Activated T-helper 17 cell treated with anti-CD3 and anti-CD28 coated beads, Interleukin-2, amount 50 U/mL, for 72 hours (primary cell): Measurements from ENCODE around the gene SLC35F3. TPM values are rescaled to one million over a fixed set of nuclear protein-coding genes. Genes with fewer than 3 reads are reported as not detected.
A peak's percentile ranks its signal among the peaks of the same experiment; 100 is the strongest.

Source experiments
- ATAC-seq: fragments of 150-1000 bp; cut with Tn5 transposase; replicated peaks from 2 replicates; pipeline ENCODE4 v1.10.0; 2021; ENCODE audit warnings: mild to moderate bottlenecking, moderate library complexity
- H3K27ac Mint-ChIP-seq: one replicate; pipeline ENCODE4 v1.8.0; 2022; ENCODE audit warnings: mixed read lengths
- H3K27me3 Mint-ChIP-seq: one replicate; pipeline ENCODE4 v1.8.0; 2022; ENCODE audit warnings: mixed read lengths
- H3K36me3 Mint-ChIP-seq: one replicate; pipeline ENCODE4 v1.8.0; 2022; ENCODE audit warnings: low read depth, mild to moderate bottlenecking, mixed read lengths
- H3K4me1 Mint-ChIP-seq: one replicate; pipeline ENCODE4 v1.8.0; 2022; ENCODE audit warnings: mixed read lengths
- H3K4me3 Mint-ChIP-seq: one replicate; pipeline ENCODE4 v1.8.0; 2022; ENCODE audit warnings: mild to moderate bottlenecking, mixed read lengths
- H3K9me3 Mint-ChIP-seq: one replicate; pipeline ENCODE4 v1.8.0; 2022; ENCODE audit warnings: mixed read lengths
- total RNA-seq, 2 donors: library from RNA; stranded (reverse); gene quantifications; one replicate each; pipeline ENCODE4 v1.2.3, GENCODE V29; 2022

The SLC35F3 gene
- total RNA-seq, result 1 to 10 TPM in 1 of 2 donors, under 1 TPM in 1; 0.13 to 1.5 TPM

- H3K4me3 Mint-ChIP-seq, result no peak within 1 kb of the TSS
- H3K36me3 Mint-ChIP-seq, result peaks cover 5% of the 10 kb centered on the region
- no peaks in the 10 kb centered on the region for H3K9me3 Mint-ChIP-seq
- peaks cover 58% of the 10 kb centered on the region for H3K27me3 Mint-ChIP-seq
- H3K4me1 Mint-ChIP-seq, result no peaks in the 10 kb centered on the region
- ATAC-seq, result peak; percentile 12
- H3K27ac Mint-ChIP-seq, result no peak within 1 kb of the TSS
These were observed at the start of gene SLC35F3 for GRCh38 chr1:233904633-233905415. SLC35F3 (plus strand) TSS chr1:233904676.

- no peak for ATAC-seq
- H3K4me1 Mint-ChIP-seq, result no peaks in the 10 kb centered on the region
- peaks cover 4% of the 10 kb centered on the region for H3K9me3 Mint-ChIP-seq
- no peaks in the 10 kb centered on the region for H3K36me3 Mint-ChIP-seq
- H3K4me3 Mint-ChIP-seq, result no peak overlapping the region
- peaks cover 13% of the 10 kb centered on the region for H3K27me3 Mint-ChIP-seq
- H3K27ac Mint-ChIP-seq, result no peak overlapping the region
These were observed 45.0 kb upstream of the SLC35F3 start for GRCh38 chr1:233859446-233859845.

- Mint-ChIP-seq H3K27ac (no peak overlapping the region), H3K36me3 (no peaks in the 10 kb centered on the region), H3K4me3 (no peak overlapping the region), H3K4me1 (no peaks in the 10 kb centered on the region), H3K9me3 (peaks cover 20% of the 10 kb centered on the region), H3K27me3 (peaks cover 20% of the 10 kb centered on the region)
- no peak for ATAC-seq
These were observed 40.5 kb upstream of the SLC35F3 start for GRCh38 chr1:233863901-233864545.

DNA sequence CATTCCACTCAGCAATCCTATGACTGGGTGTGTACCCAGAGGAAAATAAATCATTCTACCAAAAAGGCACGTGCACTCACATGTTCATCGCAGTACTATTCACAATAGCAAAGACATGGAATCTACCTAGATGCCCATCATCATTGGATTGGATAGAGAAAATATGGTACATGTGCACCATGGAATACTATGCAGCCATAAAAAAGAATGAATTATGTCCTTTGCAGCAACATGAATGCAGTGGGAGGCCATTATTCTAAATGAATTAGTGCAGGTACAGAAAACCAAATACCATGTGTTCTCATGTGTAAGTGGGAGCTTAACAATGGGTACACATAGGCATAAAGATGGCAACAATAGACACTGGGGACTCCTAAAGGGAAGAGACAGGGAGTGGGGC lies 39.9 kb upstream of the SLC35F3 start:
- no peak for ATAC-seq
- Mint-ChIP-seq H3K9me3 (peaks cover 20% of the 10 kb centered on the region), H3K4me1 (no peaks in the 10 kb centered on the region), H3K36me3 (no peaks in the 10 kb centered on the region), H3K27ac (no peak overlapping the region), H3K4me3 (no peak overlapping the region), H3K27me3 (peaks cover 20% of the 10 kb centered on the region)

DNA sequence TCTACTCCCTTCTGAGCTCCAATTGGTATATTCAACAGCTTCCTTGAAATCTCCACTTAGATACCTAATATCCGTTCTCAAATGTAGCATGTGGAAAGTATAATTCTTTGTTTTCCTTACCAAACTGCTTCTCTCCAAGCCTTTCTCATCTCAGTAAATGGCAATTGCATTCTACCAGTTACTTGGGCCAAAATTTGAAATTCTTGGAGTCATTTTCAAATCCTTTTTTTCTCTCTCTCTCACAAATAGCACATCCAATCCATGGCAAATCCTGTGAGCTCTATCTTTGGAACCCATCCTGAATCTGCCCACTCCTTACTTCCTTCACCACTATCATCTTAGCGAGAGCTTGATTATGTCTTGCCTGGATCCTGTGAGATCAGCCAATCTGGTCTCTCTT lies 39.3 kb upstream of the SLC35F3 start:
- ATAC-seq, result no peak
- no peaks in the 10 kb centered on the region for H3K4me1 Mint-ChIP-seq
- H3K36me3 Mint-ChIP-seq, result no peaks in the 10 kb centered on the region
- H3K27ac Mint-ChIP-seq, result no peak overlapping the region
- peaks cover 20% of the 10 kb centered on the region for H3K9me3 Mint-ChIP-seq
- peaks cover 16% of the 10 kb centered on the region for H3K27me3 Mint-ChIP-seq
- no peak overlapping the region for H3K4me3 Mint-ChIP-seq

DNA sequence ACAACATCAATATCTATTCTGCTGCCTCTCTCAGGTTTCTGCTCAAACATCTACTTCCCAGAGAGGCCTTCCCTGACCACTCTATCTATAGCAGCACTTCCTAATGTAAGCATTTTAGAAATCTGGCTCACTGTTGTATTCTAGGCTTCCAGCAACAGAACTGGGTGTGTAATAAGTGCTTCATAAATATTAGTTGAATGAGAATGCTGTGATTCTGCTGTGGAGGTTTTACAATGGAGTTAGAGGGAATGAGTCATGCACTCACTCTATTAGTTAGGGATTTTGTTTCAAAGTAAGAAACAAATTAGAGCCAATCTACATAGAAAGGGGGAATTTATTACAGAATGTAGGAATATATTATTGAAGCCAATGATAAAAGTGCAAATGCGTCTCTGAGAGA lies 38.6 kb upstream of the SLC35F3 start:
- ATAC-seq, result no peak
- Mint-ChIP-seq H3K4me3 (no peak overlapping the region), H3K27ac (no peak overlapping the region), H3K27me3 (peaks cover 16% of the 10 kb centered on the region), H3K36me3 (no peaks in the 10 kb centered on the region), H3K9me3 (peaks cover 20% of the 10 kb centered on the region), H3K4me1 (no peaks in the 10 kb centered on the region)

DNA sequence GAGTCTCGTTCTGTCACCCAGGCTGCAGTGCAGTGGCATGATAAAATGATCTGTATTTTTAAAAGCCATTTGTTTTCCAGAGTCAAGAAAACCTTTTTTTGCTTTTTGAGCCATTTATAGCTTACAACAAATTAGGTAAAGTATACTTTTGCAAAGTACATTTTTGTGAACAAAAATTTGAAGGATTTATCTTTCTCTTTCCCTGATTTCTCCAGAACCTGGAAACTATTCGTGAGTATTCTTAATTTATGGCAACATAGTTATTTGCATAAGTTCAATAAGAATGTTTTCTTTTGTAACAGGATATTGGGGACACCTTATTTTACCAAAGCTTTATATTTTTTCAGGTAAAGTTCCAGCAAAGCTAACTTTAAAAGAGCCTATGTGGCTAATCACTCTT lies 37.4 kb upstream of the SLC35F3 start:
- H3K4me1 Mint-ChIP-seq, result no peaks in the 10 kb centered on the region
- H3K4me3 Mint-ChIP-seq, result no peak overlapping the region
- peaks cover 20% of the 10 kb centered on the region for H3K27me3 Mint-ChIP-seq
- no peak overlapping the region for H3K27ac Mint-ChIP-seq
- peaks cover 20% of the 10 kb centered on the region for H3K9me3 Mint-ChIP-seq
- ATAC-seq, result no peak
- H3K36me3 Mint-ChIP-seq, result no peaks in the 10 kb centered on the region

DNA sequence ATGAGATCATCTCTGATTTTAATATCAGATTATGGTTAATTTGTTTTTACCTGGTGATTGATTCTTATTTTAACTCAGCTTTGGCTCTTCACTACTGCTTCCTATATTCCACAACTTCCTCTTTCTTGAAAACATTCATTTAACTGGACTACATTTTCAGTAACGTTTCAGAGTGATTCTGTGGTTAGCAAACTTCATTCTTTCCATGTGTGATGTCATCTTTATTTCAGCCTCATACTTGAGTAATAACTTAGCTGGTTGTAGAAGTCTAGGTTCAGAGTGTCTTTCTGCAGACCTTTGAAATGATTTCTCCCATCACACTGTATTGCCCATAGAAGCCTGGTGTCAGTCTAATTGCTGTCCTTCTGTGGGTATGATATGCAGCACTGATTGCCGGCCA lies 36.0 kb upstream of the SLC35F3 start:
- H3K4me3 Mint-ChIP-seq, result no peak overlapping the region

DNA sequence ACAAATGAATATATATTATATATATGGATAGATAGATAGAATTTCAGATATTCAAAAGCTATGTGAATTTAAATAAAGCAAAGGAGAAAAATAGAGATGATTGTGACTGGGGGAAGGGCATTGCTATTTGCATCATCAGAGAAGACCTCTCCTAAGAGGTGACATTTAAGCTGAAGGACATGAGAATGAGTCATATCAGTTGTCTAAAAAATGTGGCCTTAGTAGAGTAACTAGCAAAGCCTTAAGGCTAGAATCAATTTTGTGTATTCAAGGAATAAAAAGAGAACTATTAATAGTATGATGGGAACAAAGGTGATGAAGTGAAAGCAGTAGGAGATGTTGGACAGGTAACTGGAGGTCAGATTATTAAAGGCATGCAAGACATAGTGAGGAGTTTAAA lies 34.8 kb upstream of the SLC35F3 start:
- H3K27ac Mint-ChIP-seq, result no peak overlapping the region
- H3K9me3 Mint-ChIP-seq, result peaks cover 16% of the 10 kb centered on the region
- H3K4me1 Mint-ChIP-seq, result no peaks in the 10 kb centered on the region
- H3K36me3 Mint-ChIP-seq, result no peaks in the 10 kb centered on the region
- H3K27me3 Mint-ChIP-seq, result peaks cover 14% of the 10 kb centered on the region
- no peak overlapping the region for H3K4me3 Mint-ChIP-seq
- no peak for ATAC-seq

More for the DNA sequence above, 36.0 kb upstream of the SLC35F3 start:
- no peaks in the 10 kb centered on the region for H3K36me3 Mint-ChIP-seq
- no peak for ATAC-seq
- H3K27me3 Mint-ChIP-seq, result peaks cover 18% of the 10 kb centered on the region
- H3K27ac Mint-ChIP-seq, result no peak overlapping the region
- H3K9me3 Mint-ChIP-seq, result peaks cover 20% of the 10 kb centered on the region
- H3K4me1 Mint-ChIP-seq, result no peaks in the 10 kb centered on the region

DNA sequence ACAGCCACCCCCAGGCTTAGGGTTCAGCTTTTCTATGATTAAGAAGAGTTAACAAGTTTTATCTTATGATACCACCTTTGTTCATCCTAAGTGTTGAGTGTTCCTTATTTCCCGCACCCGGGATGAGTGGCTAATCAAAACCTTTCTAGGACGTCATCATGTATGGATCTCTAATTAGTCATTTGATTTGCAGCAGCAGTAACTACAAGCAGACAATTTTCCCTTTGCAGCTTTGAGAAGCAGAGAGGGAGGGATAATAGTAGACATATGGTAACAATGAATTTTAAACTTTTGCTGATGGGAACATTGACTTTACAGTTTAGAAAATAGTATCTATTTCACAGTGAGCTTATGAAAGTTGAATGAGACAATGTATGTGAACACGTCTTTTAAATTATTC lies 30.8 kb upstream of the SLC35F3 start:
- Mint-ChIP-seq H3K36me3 (no peaks in the 10 kb centered on the region), H3K9me3 (no peaks in the 10 kb centered on the region), H3K27me3 (peaks cover 7% of the 10 kb centered on the region), H3K4me3 (no peak overlapping the region), H3K4me1 (no peaks in the 10 kb centered on the region), H3K27ac (no peak overlapping the region)
- ATAC-seq, result no peak

DNA sequence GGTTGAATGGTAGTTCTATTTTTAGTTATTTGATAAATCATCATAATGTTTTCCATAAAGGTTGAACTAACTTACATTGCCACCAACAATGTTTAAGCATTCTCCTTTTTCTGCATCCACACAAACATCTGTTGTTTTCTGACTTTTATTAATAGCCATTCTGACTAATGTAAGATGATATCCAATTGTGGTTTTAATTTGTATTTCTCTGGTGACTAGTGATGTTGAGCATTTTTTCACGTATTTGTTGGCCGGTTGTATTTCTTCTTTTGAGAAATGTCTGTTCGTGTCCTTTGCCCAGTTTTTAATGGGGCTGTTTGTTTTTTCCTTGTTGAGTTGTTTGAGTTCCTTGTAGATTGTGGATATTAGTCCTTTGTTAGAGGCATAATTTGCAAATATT lies 24.6 kb upstream of the SLC35F3 start:
- Mint-ChIP-seq H3K27ac (no peak overlapping the region), H3K36me3 (no peaks in the 10 kb centered on the region), H3K4me1 (no peaks in the 10 kb centered on the region), H3K27me3 (peaks cover 26% of the 10 kb centered on the region), H3K4me3 (no peak overlapping the region), H3K9me3 (peaks cover 14% of the 10 kb centered on the region)
- ATAC-seq, result no peak

DNA sequence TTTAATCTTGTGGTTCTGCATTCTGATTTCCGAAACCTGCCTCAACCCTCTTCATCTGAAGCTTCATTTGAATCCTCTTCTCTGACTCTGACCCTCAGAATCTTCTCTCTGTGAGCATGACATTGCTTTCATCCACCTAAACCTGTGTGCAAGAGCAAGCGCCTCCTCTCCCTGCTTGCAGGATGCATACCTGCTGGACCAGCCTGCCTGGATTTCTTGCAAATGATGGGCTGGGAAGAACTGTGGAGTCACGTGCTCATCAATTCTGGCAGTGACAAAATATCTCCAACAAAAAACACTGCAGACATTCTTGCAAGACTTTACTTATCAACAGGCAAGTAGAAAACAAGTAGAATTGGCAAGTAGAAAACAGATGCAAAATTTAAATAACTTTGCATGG lies 20.8 kb upstream of the SLC35F3 start:
- peaks cover 14% of the 10 kb centered on the region for H3K9me3 Mint-ChIP-seq
- H3K27me3 Mint-ChIP-seq, result peaks cover 35% of the 10 kb centered on the region
- no peak for ATAC-seq
- no peaks in the 10 kb centered on the region for H3K4me1 Mint-ChIP-seq
- H3K36me3 Mint-ChIP-seq, result no peaks in the 10 kb centered on the region
- H3K4me3 Mint-ChIP-seq, result no peak overlapping the region
- no peak overlapping the region for H3K27ac Mint-ChIP-seq

DNA sequence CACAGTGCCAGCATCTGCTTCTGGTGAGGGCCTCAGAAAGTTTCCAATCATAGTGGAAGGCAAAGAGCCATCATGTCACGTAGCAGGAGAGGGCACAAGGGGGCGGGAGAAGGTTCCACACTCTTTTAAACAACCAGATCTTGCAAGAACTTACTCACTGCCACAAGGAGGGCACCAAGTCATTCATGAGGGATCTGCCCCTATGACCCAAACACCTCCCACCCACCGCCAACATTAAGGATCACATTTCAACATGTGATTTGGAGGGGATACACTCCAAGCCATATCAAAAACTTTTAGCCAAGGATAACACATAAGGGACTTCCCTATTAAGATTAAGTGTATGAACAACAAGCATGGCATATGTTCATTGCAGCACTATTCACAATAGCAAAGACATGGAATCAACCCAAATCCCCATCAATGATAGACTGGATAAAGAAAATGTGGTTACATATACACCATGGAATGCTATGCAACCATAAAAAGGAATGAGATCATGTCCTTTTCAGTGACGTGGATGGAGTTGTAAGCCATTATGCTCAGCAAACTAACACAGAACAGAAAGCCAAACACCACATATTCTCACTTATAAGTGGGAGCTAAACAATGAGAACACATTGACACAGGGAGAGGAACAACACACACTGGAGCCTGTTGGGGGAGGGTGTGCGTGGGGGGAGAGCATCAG lies 19.9 kb upstream of the SLC35F3 start:
- no peak for ATAC-seq
- H3K9me3 Mint-ChIP-seq, result peaks cover 14% of the 10 kb centered on the region
- H3K27me3 Mint-ChIP-seq, result peaks cover 32% of the 10 kb centered on the region
- H3K4me1 Mint-ChIP-seq, result no peaks in the 10 kb centered on the region
- no peak overlapping the region for H3K4me3 Mint-ChIP-seq
- no peak overlapping the region for H3K27ac Mint-ChIP-seq
- no peaks in the 10 kb centered on the region for H3K36me3 Mint-ChIP-seq

DNA sequence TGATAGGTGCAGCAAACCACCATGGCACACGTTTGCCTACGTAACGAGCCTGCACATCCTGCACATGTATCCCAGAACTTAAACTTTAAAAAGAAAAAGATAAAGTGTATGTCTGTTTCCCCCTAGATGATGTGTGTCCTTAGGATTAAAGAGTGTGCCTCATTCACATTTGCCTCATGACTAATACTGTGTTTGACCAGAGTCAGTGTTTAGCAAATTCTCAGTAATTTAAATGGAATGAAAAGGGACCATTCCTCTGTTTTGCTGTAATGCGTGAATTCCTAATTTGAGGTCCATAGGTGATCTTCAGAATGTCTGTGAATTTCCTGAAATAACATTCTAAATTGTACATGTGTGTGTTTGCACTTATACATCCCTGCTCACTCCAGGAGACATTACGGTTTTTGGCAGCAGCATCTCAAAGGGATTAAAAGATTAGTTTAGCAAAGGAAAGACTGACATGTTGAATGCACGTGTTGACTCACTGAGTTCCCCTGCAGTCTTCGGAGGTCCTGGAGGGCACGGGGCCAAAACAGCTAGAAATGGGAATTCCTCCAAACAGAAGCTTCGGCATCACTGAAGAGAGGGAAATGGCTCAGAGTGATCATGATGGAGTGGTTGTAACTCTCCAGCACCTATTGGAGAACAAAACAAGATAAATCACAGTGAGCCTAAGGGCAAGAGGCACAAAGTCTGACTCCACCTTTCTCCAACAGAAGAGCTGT lies 19.1 kb upstream of the SLC35F3 start:
- Mint-ChIP-seq H3K27ac (no peak overlapping the region), H3K9me3 (peaks cover 16% of the 10 kb centered on the region), H3K36me3 (no peaks in the 10 kb centered on the region), H3K27me3 (peaks cover 31% of the 10 kb centered on the region), H3K4me1 (no peaks in the 10 kb centered on the region), H3K4me3 (no peak overlapping the region)
- no peak for ATAC-seq
